IPS-11a (cell line): ENCODE results near the gene PEMT.
A peak's percentile ranks its signal among the peaks of the same experiment; 100 is the strongest.
"Not testable (repeated sequence)": the region's sequence is repeated elsewhere in the genome, so short reads cannot be mapped to it uniquely, and the experiment has no call there.

Experiments used
- H3K4me3 ChIP-seq: one replicate; pipeline ENCODE4 v1.5.1; 2013; ENCODE audit warnings: low read depth, low read length, control low read depth

The PEMT gene, protein sequence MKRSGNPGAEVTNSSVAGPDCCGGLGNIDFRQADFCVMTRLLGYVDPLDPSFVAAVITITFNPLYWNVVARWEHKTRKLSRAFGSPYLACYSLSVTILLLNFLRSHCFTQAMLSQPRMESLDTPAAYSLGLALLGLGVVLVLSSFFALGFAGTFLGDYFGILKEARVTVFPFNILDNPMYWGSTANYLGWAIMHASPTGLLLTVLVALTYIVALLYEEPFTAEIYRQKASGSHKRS

DNA sequence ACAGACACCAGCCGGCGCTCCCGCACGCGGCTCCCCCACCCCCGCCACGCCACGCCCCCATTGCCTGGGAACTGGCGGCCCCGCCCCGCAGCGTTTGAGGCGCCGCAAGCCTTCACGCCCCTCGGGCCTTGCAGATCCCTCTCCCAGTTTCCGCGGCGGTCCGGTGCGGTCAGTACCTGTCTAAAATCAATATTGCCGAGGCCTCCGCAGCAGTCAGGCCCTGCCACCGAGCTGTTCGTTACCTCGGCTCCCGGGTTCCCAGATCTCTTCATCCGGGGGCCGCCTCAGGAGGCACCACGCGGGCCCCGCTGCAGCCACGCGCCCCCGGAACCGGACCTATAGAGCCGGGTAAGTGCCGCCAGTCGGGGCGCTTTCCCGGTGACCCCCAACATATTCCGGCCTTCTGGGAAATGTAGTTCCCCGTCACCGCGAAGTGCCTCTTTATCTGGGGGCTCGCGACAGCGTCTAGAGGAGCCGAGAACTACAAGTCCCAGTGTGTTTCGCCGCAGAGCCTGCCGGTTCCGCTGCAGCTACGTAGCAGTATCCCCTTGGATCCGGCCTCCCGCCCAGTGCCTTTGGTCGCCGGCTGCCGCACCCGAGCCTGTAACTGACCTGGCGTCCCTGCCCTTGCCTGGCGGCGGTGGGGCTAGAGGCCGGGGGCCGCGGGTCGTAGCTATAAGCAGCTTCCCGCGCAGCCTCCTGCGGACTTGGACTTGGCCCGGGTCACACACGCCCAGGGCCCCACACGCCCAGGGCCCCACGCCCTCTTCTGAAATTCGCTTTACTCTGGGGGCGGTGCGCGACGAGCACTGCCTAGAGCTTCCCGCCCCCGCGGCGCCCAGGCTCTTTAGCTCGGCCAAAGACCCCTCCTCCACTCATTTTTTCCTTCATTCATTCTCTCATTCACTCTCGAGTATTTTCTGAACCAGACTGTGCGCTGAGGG lies at the start of gene PEMT:
Gene PEMT, minus strand, starts transcription at position 354 of the 944 bp plus-strand sequence. Its CDS starts 82 bp downstream, at position 272.
- H3K4me3 ChIP-seq: peak within 1 kb of the TSS; percentile 86

DNA sequence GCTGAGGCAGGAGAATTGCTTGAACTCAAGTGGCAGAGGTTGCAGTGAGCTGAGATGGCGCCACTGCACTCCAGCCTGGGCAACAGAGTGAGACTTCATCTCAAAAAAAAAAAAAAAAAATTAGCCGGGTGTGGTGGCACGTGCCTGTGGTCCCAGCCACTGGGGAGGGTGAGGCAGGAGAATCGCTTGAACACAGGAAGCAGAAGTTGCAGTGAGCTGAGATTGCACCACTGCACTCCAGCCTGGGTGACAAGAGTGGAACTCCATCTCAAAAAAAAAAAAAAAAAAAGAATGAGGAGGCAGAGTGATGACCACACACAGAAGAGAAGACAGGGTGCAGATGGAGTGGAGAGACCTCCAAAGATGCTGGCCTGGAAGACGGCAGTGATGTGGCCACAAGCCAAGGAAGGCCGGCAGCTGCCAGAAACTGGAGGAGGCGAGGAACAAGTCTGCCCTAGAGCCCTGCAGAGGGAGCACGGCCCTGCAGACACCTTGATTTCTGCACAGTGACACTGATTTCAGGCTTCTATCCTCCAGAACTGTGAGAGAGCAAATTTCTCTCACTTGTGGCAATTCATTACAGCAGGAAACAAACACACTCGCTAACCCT lies 48.3 kb upstream of the PEMT start:
- H3K4me3 ChIP-seq: not testable (repeated sequence)

- H3K4me3 ChIP-seq: no peak overlapping the region
These were observed 47.0 kb upstream of the PEMT start for GRCh38 chr17:17638467-17638866.

DNA sequence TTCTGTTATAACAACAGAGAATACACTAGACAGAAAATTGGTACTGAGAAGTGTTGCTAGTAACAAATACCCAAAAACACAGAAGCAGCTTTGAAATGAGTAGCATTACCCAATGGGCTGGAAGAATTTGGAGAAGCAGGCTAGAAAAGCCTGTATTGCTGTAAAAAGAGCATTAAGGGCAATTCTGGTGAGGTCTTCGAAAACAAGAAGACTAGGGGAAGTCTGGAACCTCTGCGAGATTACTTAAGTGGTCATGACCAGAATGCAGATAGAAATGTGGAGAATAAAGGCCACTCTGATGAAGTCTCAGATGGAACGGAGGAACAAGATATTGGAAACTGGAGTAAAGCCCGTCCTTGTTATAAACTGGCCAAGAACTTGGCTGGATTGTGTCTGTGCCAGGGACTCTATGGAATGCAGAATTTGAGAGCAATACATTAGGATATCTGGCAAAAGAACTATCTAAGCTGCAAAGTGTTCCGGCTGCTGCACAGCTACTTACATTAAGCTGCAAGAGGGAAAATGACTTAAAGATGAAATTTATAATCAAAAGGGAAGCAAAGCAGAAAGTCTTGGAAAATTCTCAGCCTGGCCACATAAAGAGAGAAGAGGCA lies 44.9 kb upstream of the PEMT start:
- no peak overlapping the region for H3K4me3 ChIP-seq

- not testable (repeated sequence) for H3K4me3 ChIP-seq
These were observed 44.2 kb upstream of the PEMT start for GRCh38 chr17:17635537-17636271.

GRCh38 chr17:17635126-17635525 lies 43.6 kb upstream of the PEMT start:
- H3K4me3 ChIP-seq: no peak overlapping the region

GRCh38 chr17:17633310-17633709 lies 41.8 kb upstream of the PEMT start:
- H3K4me3 ChIP-seq: no peak overlapping the region

GRCh38 chr17:17632690-17633089 lies 41.2 kb upstream of the PEMT start:
- not testable (repeated sequence) for H3K4me3 ChIP-seq

DNA sequence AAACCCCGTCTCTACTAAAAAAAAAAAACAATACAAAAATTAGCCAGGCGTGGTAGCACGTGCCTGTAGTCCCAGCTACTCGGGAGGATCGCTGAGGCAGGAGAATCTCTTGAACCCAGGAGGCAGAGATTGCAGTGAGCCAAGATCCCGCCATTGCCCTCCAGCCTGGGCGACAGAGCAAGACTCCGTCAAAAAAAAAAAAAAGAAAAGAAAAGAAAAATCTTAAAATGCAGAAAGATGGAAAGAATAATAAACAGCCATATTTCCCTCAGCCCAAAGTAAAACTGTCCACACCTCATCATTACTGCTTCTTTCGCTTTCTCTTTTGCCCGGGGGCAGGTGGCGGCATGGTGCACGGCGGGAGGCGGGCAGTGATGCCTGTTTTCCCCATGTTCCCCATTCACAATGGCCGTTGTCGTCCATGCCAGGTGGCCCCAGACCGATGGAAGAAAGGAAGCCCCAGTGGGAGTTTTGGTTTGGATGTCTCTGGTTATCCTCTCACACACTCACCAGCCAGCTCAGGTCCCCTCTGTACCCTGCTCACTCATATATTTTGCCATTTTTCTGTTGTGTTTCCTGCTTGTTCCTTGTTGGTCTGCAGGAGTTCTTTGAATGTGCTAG lies 37.0 kb upstream of the PEMT start:
- H3K4me3 ChIP-seq: no peak overlapping the region

DNA sequence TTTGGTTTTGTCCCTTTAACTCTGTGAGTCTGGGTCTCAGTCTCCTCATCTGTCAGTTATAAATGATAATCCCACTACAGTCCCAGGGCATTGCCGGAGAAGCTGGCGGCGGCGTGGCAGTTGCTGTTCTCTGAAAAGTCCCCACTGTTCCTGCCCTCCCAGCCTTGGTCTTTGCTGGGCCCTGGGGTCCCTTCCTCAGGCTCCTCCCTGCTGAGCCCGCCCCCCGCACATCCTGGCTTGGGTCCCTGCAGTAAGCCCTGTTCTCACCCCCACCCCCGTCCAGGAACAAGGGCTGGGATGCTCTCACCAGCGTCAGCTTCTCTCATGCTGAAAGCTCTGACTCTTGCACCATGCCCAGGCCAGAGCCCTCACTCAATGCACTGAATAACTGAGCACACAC lies 35.3 kb upstream of the PEMT start:
- H3K4me3 ChIP-seq: no peak overlapping the region

DNA sequence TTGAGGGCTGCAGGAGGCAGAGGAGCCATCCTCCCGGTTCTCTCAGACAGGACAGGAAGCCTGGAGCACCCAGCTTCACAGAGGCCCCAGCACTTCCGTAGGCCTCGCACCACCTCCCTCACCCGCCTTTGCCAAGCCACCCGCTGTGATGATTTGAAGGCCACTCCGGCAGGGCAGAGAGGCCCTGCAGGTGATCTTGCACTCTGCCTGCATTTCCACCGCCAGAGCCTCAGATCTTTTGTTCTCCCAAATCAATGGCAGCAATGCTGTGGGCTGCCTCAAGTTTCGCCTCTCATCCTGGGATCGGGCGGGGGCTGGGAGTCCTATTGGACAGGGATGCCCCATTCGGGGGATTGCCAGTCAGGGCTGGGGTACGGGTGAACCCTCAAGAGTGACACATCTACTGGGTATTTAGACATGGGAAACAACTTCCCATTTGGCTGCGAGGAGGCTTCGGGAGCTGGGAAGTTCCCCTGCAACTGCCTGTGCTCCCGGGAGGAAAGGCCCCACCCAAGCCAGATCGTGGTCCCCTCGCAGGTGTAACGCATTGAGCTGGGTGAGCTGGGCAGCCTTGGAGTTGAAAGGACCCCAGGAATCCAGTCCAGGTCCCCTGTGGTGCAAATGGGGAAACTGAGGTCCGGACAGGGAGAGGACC lies 34.8 kb upstream of the PEMT start:
- H3K4me3 ChIP-seq: no peak overlapping the region

- no peak overlapping the region for H3K4me3 ChIP-seq
These were observed 33.2 kb upstream of the PEMT start for GRCh38 chr17:17624741-17625140.

- no peak overlapping the region for H3K4me3 ChIP-seq
These were observed 32.4 kb upstream of the PEMT start for GRCh38 chr17:17623904-17624303.

DNA sequence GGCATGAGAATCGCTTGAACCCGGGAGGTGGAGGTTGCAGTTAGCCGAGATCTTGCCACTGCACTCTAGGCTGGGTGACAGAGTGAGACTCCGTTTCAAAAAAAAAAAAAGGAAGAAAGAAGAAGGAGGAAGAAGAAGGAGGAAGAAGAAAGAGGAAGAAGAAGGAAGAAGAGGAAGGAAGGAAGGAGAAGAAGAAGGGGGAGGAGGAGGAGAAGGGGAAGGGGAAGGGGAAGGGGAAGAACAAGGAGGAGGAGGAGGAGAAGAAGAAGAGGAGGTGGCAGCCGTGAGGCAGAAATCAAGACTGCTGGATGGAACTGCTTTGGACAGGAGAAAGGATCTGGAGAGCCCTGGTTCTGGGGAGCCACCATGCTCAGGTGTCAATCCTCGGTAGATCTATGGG lies 29.7 kb upstream of the PEMT start:
- H3K4me3 ChIP-seq: no peak overlapping the region

GRCh38 chr17:17613708-17614114 lies 22.2 kb upstream of the PEMT start:
- no peak overlapping the region for H3K4me3 ChIP-seq

DNA sequence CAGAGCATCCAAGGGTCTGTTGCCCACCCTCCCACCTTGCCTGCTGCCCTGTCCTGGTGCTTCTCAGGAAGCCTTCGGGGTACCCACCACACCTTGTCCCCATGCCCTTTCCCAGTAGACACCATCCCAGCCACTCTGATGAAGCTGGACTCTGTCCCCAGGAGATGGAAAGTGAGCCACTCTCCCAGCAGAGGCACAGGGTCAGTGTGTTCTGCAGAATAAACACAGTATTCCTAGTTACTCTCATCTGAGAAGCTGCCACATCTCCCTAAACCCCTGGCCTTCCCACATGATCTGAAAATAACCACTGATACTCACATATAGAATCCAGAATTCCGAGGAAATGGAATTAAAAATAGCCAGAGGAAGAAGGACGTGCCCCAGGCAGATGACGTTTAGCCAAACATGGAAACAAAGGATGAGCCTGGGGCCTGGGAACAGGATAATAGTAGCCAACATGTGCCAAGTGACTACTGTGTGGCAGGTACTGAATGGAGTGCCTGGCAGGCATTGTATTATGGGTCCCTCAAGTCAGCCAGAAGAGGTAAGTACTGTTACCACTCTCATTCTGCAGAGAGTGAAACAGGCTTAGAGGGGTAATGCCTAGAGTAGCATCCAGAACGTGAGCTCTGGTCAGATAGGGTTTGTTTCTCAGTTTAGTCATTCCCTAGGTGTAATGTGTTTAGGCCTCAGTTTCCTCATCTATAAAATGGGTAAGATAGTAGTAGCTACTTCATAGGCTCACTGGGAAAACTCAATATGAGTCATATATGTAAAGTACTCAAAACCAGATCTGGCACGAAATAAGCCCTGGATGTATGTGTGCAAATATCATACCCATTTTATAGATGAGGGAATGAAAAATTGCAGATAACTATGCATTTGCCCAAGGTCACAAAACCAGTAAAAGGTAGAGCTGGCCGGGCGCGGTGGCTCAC lies 20.8 kb upstream of the PEMT start:
- H3K4me3 ChIP-seq: no peak overlapping the region

DNA sequence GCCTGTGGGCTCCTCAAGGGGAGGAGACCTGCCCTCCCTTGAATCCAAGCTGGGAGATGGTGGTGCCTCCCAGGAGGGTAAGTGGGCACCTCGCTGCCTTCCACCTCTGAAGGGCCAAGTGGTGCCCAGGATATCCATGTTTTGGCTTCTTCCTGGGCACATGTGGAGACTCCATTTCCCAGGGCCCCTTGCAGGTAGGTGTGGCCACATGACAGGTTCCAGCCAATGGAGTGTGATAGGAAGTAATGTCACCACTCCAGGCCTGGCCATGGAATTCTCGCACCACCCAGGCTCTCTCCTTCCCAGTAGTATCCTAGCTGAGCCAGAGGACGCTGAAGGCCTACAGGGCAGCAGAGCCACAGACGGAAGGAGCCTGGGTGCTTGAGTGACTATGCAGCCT lies 17.6 kb upstream of the PEMT start:
- no peak overlapping the region for H3K4me3 ChIP-seq

DNA sequence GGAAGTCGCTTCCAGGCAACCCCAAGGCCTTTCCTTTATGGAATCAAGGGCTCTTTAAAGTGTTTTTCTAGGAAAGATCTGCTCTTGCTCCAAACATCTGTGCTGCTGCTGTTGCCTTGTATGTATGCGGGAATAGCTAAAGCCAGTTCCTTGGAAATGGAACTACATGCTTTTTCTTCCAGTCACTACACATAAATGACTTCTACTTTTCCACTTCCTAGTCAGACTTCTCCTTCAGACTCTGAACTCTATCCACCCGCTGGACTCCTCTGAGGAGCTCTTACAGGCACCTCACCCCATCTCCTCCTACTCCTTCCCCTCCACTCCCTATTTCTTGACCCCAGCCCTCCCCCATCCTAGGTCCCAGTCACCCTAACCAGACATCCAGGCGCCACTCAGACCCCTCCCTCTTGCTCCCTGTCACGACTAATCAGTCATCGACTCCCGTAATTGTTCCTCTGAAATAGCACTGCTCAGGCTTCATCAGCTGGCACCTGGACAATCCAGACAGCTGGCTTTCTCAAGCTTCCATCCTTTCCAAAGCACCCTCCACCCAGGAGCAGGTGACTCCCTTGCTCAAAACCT lies 15.0 kb upstream of the PEMT start:
- H3K4me3 ChIP-seq: no peak overlapping the region
